KMS-11 (cell line): Measurements from ENCODE around the gene PRSS8.

Experiments
- H2AFZ ChIP-seq: fragments of 200-600 bp; sonication (generic); 2 replicates; pipeline ENCODE4 v1.6.1; 2016; ENCODE audit warnings: antibody characterized with exemption, mixed run types, low read depth
- H3K27ac ChIP-seq: fragments of 200-600 bp; sonication (generic); 2 replicates; pipeline ENCODE4 v1.6.1; 2016; ENCODE audit warnings: mild to moderate bottlenecking, mixed run types
- H3K27me3 ChIP-seq: fragments of 200-600 bp; sonication (generic); 2 replicates; pipeline ENCODE4 v1.6.1; 2017; ENCODE audit warnings: mild to moderate bottlenecking, low read depth, mixed run types, moderate library complexity; ENCODE audit not compliant: insufficient read depth
- H3K36me3 ChIP-seq: fragments of 200-600 bp; sonication (generic); 2 replicates; pipeline ENCODE4 v1.6.1; 2017; ENCODE audit warnings: mild to moderate bottlenecking, mixed run types; ENCODE audit not compliant: insufficient read depth
- H3K4me1 ChIP-seq: fragments of 200-600 bp; sonication (generic); 2 replicates; pipeline ENCODE4 v1.6.1; 2016; ENCODE audit warnings: mild to moderate bottlenecking, low read depth, mixed run types; ENCODE audit not compliant: poor library complexity, severe bottlenecking
- H3K4me2 ChIP-seq: fragments of 200-600 bp; sonication (generic); 2 replicates; pipeline ENCODE4 v1.7.0; 2016; ENCODE audit warnings: mild to moderate bottlenecking, mixed run types
- H3K4me3 ChIP-seq: fragments of 200-600 bp; sonication (generic); IDR thresholded peaks from 2 replicates; pipeline ENCODE4 v1.6.1; 2017; ENCODE audit warnings: low read depth, low read length, mixed read lengths; ENCODE audit not compliant: insufficient read depth
- H3K79me2 ChIP-seq: fragments of 200-600 bp; sonication (generic); 2 replicates; pipeline ENCODE4 v1.6.1; 2016; ENCODE audit warnings: low read depth, mixed run types; ENCODE audit not compliant: insufficient read depth
- H3K9ac ChIP-seq: fragments of 200-600 bp; sonication (generic); 2 replicates; pipeline ENCODE4 v1.6.1; 2016; ENCODE audit warnings: mild to moderate bottlenecking, mixed run types
- H4K20me1 ChIP-seq: fragments of 200-600 bp; sonication (generic); 2 replicates; pipeline ENCODE4 v1.6.1; 2016; ENCODE audit warnings: mild to moderate bottlenecking, mixed run types; ENCODE audit not compliant: insufficient read depth
- TF ChIP-seq, protein P1 (sequence below): fragments of 200-600 bp; sonication (generic); conservative IDR thresholded peaks from 2 replicates; pipeline ENCODE4 v1.6.1; 2017; ENCODE audit warnings: low read depth, mild to moderate bottlenecking, antibody characterized with exemption, low read length, moderate library complexity, mixed read lengths

PRSS8 gene

DNA sequence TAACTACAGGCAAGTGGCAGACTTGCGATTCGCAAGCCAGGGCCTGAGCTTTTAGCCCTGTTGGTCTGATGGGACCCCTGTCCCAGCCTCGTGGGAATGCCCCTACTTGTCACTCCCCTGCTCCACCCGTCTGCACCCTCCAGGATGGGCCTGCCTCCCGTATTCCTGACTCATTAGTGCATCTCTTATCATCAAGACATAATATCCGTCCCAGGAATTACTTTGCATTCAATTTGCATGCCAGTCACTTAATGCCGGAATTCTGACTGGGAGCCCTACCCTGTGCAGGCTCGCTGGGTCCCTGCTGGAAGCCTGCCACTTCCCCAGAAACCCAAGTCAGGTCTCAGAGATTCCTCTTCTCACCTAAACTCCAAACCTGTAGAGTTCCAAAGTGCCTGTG is 50.1 kb downstream of the PRSS8 start:
- H3K4me1 ChIP-seq: no peaks in the 10 kb centered on the region
- no peak overlapping the region for H2AFZ ChIP-seq
- no peak overlapping the region for H3K4me2 ChIP-seq
- no peak overlapping the region for H3K4me3 ChIP-seq
- TF ChIP-seq, protein P1, sequence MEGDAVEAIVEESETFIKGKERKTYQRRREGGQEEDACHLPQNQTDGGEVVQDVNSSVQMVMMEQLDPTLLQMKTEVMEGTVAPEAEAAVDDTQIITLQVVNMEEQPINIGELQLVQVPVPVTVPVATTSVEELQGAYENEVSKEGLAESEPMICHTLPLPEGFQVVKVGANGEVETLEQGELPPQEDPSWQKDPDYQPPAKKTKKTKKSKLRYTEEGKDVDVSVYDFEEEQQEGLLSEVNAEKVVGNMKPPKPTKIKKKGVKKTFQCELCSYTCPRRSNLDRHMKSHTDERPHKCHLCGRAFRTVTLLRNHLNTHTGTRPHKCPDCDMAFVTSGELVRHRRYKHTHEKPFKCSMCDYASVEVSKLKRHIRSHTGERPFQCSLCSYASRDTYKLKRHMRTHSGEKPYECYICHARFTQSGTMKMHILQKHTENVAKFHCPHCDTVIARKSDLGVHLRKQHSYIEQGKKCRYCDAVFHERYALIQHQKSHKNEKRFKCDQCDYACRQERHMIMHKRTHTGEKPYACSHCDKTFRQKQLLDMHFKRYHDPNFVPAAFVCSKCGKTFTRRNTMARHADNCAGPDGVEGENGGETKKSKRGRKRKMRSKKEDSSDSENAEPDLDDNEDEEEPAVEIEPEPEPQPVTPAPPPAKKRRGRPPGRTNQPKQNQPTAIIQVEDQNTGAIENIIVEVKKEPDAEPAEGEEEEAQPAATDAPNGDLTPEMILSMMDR: no peak
- no peaks in the 10 kb centered on the region for H3K79me2 ChIP-seq
- no peak overlapping the region for H3K9ac ChIP-seq
- no peak overlapping the region for H3K27ac ChIP-seq
- H4K20me1 ChIP-seq: no peaks in the 10 kb centered on the region
- H3K36me3 ChIP-seq: no peaks in the 10 kb centered on the region; the same call in 1 of the 2 replicates
- no peaks in the 10 kb centered on the region for H3K27me3 ChIP-seq

DNA sequence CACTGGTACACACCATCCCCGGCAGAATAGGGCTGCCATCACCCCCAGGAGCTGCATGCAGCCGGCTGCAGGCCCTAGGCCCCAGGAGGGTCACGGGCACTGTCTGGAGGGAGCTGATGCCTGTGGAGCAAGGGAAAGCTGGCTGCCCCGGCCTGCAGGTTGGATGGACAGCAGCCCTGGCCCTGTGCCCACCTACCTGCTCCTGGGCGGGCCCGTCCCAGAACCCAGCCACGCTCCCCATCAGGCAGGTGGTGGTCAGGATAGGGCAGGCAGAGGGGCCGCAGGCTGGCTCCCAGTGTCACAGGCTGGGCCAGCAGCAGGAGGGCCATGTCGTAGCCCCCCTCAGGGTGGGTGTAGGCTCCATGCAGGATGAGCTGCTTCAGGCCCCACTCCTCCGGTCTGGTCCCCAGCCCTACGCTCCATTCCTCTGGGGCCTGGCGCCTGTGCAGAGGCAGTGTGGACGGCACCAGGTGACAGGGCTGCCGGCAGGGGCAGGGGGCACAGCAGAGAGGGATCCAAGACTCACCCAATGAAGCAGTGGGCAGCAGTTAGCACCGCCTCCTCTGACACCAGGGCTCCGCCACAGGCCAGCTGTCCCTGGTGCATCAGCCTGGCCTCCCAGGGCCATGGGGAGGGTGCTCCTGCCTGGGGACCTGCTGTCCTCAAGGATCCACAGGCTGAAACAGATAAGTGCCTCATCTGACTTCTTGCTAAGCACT is 50.8 kb downstream of the PRSS8 start:
- no peak overlapping the region for H3K4me2 ChIP-seq
- H3K4me1 ChIP-seq: no peaks in the 10 kb centered on the region
- H4K20me1 ChIP-seq: no peaks in the 10 kb centered on the region
- no peaks in the 10 kb centered on the region for H3K79me2 ChIP-seq
- no peaks in the 10 kb centered on the region for H3K27me3 ChIP-seq
- TF ChIP-seq, protein P1: no peak
- H2AFZ ChIP-seq: no peak overlapping the region
- no peak overlapping the region for H3K4me3 ChIP-seq
- H3K27ac ChIP-seq: no peak overlapping the region
- no peaks in the 10 kb centered on the region; the same call in 1 of the 2 replicates for H3K36me3 ChIP-seq
- no peak overlapping the region for H3K9ac ChIP-seq

DNA sequence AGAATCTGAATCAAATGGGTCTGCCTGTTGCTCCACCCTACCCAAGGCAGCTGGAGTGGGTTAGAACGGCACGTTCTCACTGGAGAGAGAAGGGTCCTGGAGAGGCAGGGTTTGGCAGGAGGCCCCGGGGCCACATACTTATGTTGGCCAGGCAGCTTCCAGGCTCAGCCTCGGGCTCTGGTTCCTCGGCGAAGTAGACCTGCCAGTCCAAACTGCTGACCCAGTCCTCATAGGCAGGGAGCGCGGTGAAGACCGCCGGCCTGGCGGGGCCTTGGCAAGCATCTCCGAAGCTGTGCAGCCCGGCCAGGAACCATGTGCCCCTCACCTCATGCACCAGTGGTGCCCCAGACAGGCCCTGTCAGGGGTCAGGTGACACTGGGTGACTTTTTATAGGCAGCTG is 51.5 kb downstream of the PRSS8 start:
- H2AFZ ChIP-seq: no peak overlapping the region
- H3K4me3 ChIP-seq: no peak overlapping the region
- no peaks in the 10 kb centered on the region for H3K27me3 ChIP-seq
- H3K4me2 ChIP-seq: no peak overlapping the region
- no peaks in the 10 kb centered on the region for H3K79me2 ChIP-seq
- no peaks in the 10 kb centered on the region for H3K4me1 ChIP-seq
- TF ChIP-seq, protein P1: no peak
- no peak overlapping the region for H3K9ac ChIP-seq
- no peaks in the 10 kb centered on the region; the same call in 1 of the 2 replicates for H3K36me3 ChIP-seq
- H4K20me1 ChIP-seq: no peaks in the 10 kb centered on the region
- H3K27ac ChIP-seq: no peak overlapping the region

DNA sequence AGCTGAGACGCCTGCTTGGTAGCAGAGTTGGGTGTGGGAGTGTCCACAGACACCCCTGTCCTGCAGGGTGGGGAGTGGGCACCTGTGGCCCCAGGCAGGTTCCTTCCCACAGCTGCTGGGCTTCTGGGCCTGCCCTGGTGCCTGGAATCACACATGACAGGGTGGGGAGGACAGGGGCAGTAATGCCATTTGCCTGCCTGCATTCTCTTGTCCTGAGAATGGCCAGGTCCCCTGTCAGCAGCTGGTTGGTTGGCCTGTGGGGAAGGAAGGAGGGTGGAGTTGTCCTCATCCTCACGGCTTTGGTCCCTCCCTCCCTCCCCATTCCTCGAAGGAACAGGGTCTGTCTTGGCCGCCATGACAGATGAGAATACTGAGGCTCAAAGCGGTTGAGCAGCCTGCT is 52.0 kb downstream of the PRSS8 start:
- H3K36me3 ChIP-seq: no peaks in the 10 kb centered on the region; the same call in 1 of the 2 replicates
- H3K27ac ChIP-seq: no peak overlapping the region
- H3K4me3 ChIP-seq: no peak overlapping the region
- H3K4me1 ChIP-seq: no peaks in the 10 kb centered on the region
- no peaks in the 10 kb centered on the region for H3K79me2 ChIP-seq
- TF ChIP-seq, protein P1: no peak
- no peaks in the 10 kb centered on the region for H4K20me1 ChIP-seq
- no peak overlapping the region for H3K4me2 ChIP-seq
- no peak overlapping the region for H2AFZ ChIP-seq
- no peak overlapping the region for H3K9ac ChIP-seq
- H3K27me3 ChIP-seq: no peaks in the 10 kb centered on the region
